A673 (cell line): ENCODE data around the gene FOLH1.
"Not testable (repeated sequence)": the region's sequence is repeated elsewhere in the genome, so short reads cannot be mapped to it uniquely, and the experiment has no call there.

Experiments used
- EZH2 ChIP-seq: fragments of 200-600 bp; sonication (generic); IDR thresholded peaks from 2 replicates; pipeline ENCODE4 v1.6.1; 2017; ENCODE audit warnings: borderline replicate concordance, low read depth, mild to moderate bottlenecking, mixed read lengths, antibody characterized with exemption, low read length; ENCODE audit not compliant: poor library complexity, severe bottlenecking
- TF ChIP-seq, protein P1 (sequence below): fragments of 300-800, 200-600 bp; sonication (generic); conservative IDR thresholded peaks from 2 replicates; pipeline ENCODE4 v1.5.1; 2017; ENCODE audit warnings: low read depth, mild to moderate bottlenecking, antibody characterized with exemption, low read length, moderate library complexity, mixed read lengths

DNA sequence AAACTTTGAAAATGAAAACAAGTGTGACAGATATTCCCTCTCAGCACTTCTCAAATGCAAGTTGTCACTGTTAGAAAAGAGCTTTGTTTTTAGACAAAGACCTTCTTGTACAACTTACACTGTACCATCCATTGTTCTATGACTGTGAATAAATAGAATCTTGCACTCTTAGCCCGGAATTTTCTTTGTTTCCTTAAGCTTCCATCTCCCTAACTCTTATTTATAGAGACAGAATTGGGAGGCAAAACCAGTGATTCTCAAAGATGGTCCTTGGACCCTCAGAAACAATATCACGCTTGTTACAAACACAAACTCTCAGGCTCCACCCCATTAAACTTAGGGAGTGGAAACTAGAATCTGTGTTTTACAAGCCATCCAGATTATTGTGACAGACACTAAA lies 18.1 kb downstream of the FOLH1 start:
- TF ChIP-seq, protein P1, sequence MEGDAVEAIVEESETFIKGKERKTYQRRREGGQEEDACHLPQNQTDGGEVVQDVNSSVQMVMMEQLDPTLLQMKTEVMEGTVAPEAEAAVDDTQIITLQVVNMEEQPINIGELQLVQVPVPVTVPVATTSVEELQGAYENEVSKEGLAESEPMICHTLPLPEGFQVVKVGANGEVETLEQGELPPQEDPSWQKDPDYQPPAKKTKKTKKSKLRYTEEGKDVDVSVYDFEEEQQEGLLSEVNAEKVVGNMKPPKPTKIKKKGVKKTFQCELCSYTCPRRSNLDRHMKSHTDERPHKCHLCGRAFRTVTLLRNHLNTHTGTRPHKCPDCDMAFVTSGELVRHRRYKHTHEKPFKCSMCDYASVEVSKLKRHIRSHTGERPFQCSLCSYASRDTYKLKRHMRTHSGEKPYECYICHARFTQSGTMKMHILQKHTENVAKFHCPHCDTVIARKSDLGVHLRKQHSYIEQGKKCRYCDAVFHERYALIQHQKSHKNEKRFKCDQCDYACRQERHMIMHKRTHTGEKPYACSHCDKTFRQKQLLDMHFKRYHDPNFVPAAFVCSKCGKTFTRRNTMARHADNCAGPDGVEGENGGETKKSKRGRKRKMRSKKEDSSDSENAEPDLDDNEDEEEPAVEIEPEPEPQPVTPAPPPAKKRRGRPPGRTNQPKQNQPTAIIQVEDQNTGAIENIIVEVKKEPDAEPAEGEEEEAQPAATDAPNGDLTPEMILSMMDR = not testable (repeated sequence)
- not testable (repeated sequence) for TF ChIP-seq EZH2
